ENCODE results near the gene PPP1R1B.

Gene PPP1R1B

DNA sequence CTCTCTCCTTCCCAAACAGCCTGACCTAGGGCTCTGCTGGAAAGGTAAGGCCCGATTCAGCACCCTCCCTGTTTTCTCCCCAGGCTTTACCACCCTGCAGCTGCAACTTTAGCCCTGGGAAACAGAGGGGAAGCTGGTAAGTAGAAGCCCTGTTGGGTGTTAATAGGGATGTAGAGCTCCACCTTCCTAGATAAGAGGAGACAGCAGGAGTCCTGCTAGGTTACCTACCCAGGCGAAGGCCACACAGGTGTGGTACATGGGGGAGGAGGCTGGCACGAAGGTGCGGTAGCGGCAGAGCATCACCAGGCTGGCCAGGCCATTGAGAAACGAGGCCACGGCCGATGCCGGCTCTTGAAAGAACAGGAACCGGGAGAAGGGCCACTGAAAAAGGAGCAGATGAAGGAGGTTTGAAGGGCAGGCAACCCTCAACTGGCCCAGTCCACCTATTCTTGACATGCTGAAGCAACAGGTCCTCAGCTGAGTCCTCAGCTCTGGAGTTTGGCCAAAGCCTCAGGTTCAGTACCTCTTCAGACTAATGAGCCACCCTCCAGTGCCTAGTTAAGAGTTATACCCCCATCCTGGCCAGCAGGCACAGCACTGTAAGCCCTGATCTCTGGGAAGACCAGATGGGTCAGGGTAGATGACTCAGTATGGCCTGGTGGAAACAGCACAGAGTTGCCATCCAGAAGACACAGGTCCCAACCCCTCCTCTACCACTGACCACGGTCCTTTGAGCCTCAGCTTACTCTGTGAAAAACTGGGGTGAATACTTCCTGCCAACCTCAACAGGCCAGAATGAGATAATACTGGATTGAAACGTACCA lies 57.8 kb downstream of the PPP1R1B start:
- DNase-seq, result no peak
